Skin epidermis (tissue), 12 donors: Measurements from ENCODE around the gene PROP1.
"Not testable (repeated sequence)": the region's sequence is repeated elsewhere in the genome, so short reads cannot be mapped to it uniquely, and the experiment has no call there.

ENCODE experiments used
- H3K27ac ChIP-seq, 21 experiments: fragments of 200-600 bp; sonication (generic) in 11 of 21; one replicate each; pipeline ENCODE4 v1.5.0; 2020; ENCODE audit warnings: mild to moderate bottlenecking in 3 of 21, inconsistent platforms in 2 of 21, moderate library complexity in 2 of 21
- H3K4me3 ChIP-seq, 7 experiments: fragments of 200-600 bp; sonication (generic) in 2 of 7; one replicate each; pipeline ENCODE4 v1.5.0; 2020; ENCODE audit warnings: inconsistent platforms in 2 of 7, mild to moderate bottlenecking in 2 of 7, moderate library complexity in 1 of 7

The PROP1 gene

DNA sequence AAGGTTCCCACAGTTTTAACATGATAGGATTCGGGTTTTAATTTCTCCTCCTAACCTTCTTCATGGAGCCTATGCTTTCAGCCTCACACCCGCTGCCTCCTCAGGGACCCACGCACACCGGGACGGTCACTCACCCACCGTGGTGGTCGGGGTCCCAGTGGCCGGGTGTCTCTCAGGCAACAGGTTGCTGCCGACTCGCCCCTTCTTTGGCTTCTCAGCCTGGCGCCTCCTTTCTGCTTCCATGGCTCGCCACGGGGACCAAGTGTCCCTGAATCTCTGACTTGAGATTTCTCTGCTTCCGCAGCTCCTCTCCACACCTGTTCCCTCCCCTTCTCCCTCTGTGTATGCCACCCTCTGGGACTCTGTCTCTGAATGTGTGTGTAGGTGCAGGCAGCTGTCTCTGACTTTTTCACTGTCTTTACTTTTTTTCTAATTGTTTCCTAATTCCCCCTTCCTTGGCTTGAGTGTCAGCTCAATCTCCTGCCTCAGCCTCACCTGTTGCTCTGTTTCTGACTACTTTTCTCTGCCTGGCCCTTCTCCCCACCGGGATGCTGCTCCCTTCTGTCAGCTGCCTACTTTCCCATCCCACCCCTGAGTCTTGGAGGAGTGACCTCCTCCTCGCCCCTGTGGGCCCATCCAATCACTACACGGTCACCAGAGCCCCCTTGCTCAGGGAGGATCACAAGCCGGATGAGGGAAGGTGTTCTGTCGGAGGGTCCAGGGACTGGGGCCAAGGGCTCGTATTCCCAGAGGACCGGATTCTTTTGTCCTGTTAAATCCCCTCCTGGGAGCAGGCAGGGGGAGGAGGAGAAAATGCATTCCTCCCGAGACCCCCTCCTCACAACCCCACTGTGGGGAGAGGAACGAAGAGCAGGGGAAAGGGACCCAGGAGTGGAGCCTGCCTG is at the start of gene PROP1:
Gene PROP1 (minus strand): TSS at position 552 of the 905 bp plus-strand sequence. CDS start 309 bp downstream, at position 243.
- Histone ChIP-seq H3K4me3 (no peak within 1 kb of the TSS), H3K27ac (no peak within 1 kb of the TSS)

DNA sequence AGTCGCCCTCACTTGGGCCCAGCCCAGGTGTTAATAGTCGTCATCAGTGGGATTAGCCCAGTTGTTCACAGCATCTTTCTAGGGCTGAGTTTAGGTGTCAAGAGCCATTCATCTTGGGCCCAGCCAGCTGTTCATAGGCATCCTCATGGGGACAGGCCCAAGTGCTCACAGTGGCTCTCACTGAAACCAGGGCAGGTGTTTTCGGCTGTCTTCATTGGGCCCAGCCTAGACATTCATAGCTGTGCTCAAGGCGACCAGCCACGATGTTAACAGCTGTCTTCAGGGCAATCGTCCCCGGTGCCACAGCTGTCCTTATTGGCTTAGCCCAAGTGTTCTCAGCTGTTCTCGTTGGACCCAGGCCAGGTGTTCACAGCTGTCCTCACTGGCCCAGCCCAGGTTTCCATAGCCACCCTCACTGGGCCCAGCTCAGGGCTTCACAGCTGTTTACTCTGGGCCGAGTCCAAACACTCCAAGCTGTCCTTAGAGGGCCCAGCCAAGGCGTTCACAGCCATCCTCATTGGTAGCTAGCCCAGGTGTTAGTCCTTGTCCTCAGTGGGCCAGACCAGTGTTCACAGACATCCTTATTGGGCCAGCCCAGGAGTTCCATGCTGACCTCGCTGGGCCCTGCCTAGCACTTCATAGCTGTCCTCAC is 23.5 kb upstream of the PROP1 start:
- not testable (repeated sequence) for H3K4me3 ChIP-seq, H3K27ac ChIP-seq

DNA sequence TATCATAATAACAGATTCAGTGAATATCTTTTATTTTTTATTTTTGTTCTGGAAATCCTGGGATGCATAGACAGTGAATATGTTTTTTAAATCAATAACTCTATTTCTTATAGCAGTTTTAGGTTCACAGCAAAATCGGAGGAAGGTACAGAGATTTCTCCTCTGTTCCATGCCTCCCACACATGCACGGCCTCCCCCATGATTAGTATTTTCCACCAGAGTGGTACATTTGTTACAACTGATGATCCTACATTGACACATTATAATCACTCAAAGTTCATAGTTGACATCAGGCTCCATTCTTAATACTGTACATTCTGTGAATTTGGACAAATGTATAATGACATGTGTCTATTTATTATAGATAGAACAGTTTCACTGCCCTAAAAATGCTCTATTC is 16.7 kb upstream of the PROP1 start:
- not testable (repeated sequence) for H3K27ac ChIP-seq, H3K4me3 ChIP-seq

DNA sequence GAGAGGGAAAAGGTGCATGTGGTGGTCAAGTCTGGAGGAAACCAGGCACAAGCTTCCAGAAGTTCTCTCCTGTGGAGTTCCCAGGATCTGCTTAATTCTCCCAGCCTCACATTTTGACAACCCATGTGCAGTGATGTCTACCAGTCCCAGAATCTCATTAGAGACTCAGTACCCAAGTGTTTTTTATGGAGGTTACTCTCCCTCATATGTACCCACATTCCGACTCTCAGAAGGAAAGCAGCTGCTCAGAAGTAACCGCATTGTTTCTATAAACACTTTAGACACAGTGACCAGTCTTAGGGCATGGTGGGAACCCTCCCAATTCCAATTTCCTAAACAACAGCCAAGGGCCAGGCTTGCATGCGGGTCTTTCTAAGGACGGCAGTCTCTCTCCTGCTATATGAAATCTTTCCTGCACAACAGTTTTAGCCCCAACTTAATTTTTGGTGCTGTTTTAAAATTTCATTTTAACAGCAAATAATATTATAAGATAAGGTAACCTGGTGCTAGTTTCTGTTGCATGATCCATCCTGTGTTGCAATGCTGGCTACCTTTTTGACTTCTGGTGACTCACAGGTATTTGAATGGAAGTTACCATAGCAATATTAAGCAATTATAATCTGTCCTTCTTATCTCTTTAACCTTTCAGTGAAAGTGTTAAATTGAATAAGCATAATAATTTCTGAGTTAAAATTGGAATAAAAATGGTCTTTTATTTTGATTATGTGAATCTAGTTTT is 15.9 kb upstream of the PROP1 start:
- H3K4me3 ChIP-seq, H3K27ac ChIP-seq: not testable (repeated sequence)

- H3K27ac ChIP-seq, H3K4me3 ChIP-seq: not testable (repeated sequence)
Observed at GRCh38 chr5:178007272-178007671, 11.2 kb upstream of the PROP1 start.

- H3K4me3 ChIP-seq = peak overlapping the region in 3 of 7 experiments; percentile 14 to 22 (median 21)
- not testable (repeated sequence) for H3K27ac ChIP-seq
Observed at GRCh38 chr5:178006536-178007231, 10.6 kb upstream of the PROP1 start.

GRCh38 chr5:178006181-178006535 is 10.1 kb upstream of the PROP1 start:
- not testable (repeated sequence) for H3K4me3 ChIP-seq, H3K27ac ChIP-seq

- Histone ChIP-seq H3K4me3 (no peak overlapping the region), H3K27ac (no peak overlapping the region)
Observed at GRCh38 chr5:177997846-177998245, 1.8 kb upstream of the PROP1 start.

DNA sequence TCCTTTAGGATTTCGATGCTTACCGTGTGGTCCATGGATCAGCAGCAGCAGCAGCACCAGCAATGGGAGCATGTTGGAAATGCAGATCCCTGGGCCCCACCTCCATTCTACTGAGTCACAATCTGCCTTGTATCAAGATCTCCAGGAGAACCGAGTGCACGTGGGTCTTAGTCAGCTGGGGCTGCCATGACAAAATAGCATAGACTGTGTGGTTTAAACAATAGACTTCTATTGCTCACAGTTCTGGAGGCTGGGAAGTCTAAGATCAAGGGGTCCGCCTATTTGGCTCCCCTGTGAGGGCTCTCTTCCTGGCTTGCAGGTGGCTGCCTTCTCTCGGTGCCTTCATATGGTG is 1.3 kb upstream of the PROP1 start:
- Histone ChIP-seq H3K4me3 (no peak overlapping the region), H3K27ac (no peak overlapping the region)

- no peak overlapping the region for H3K27ac ChIP-seq
- no peak overlapping the region for H3K4me3 ChIP-seq
Observed at GRCh38 chr5:177996660-177997318, 747 bp upstream of the PROP1 start.

DNA sequence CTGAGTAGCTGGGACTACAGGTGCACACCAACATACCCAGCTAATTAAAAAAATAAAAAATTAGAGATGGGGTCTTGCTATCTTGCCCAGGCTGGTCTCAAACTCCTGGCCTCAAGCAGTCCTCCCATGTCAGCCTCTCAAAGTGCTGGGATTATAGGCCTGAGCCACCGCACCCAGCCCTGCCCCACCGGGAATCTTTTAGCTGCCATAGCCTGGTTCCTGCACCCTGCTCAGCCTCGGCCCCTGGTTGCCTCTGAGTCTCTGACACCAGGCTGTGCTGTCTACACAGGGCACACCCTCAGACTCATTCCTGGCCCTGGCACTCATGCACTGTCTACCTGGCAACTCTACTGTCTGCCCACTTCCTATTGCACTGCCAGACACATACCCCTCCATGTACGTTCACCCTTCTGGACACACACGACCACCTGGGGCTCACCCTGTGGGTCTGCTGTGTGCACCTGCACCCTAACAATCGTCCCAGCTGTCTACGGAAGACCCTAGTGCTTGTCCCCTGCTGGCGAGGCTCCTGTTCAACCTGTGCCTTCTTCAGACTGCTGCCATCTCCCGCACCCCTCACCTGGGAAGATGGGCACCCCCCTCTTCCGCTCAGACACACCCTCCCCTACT is 1.4 kb downstream of the PROP1 start:
- no peak overlapping the region for H3K27ac ChIP-seq
- no peak overlapping the region for H3K4me3 ChIP-seq

DNA sequence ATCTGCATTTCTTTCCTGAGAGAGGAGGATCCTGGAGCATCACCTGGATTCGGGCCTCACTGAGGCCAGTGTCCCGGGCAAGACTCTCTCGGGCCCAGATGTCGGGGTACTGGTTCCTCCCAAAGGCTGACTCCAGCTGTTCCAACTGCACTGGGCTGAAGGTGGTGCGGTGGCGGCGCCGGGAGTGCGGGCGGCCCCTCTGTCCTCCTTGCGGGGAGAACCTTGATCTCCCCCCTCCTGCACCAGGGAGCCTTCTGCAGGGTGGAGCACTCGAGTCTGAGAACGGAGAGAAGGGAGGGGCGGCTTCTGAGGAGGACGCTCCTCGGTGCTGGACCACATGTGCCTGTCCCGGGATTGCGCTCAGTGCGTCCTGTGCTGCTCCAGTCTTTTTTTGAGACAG is 2.0 kb downstream of the PROP1 start:
- no peak overlapping the region for H3K4me3 ChIP-seq
- no peak overlapping the region for H3K27ac ChIP-seq

DNA sequence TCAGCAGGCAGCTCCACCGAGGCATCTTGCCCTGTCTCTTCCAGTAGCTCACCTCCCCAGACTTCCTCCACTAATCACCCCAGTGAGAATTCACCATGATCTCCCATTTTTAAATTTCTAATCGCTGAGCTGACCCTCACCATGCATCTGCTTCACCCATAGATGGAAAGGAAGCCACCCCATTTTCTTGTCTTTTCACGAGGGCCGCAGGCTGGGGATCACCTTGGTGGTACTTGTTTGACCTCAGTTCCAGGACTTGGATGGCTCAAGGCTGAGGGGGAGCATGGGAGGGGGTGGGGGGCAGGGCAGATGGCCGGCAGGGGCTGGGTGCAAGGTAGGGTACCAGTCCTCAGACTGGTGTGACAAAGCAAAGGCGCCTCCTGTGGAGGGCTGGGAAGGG is 3.6 kb downstream of the PROP1 start:
- no peak overlapping the region for H3K27ac ChIP-seq
- no peak overlapping the region for H3K4me3 ChIP-seq

GRCh38 chr5:177988989-177989625 is 6.9 kb downstream of the PROP1 start:
- H3K27ac ChIP-seq = no peak overlapping the region
- H3K4me3 ChIP-seq = no peak overlapping the region

DNA sequence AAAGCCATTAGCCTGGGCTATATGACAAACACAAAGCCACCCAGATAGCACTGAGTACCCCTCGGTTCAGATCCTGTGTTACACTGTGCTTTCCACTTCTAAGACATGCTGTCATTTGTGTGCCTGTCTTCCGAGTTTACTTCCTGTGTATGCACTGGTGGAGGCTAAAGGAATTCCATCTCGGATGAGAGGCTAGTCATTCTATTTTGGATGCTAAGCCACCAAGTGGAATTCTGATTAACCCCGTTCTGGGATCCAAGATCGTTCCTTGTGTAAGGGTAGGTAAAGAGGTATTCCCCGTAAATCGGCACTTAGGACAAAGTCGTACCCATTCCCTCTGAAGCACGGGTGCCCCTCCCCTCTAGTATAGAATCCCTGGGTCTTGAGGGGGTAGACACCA is 8.7 kb downstream of the PROP1 start:
- Histone ChIP-seq H3K27ac (no peak overlapping the region), H3K4me3 (no peak overlapping the region)

GRCh38 chr5:177985430-177986040 is 10.5 kb downstream of the PROP1 start:
- Histone ChIP-seq H3K27ac (no peak overlapping the region), H3K4me3 (peak overlapping the region in 1 of 7 experiments; percentile 12)

- Histone ChIP-seq H3K4me3 (peak overlapping the region in 1 of 7 experiments; percentile 12), H3K27ac (no peak overlapping the region)
Observed at GRCh38 chr5:177984584-177985206, 11.3 kb downstream of the PROP1 start.
